Measurements from ENCODE around the gene HMGCL.
"Not testable (repeated sequence)": the region's sequence is repeated elsewhere in the genome, so short reads cannot be mapped to it uniquely, and the experiment has no call there.

HMGCL gene

GRCh38 chr1:23843644-23844043 lies 18.4 kb upstream of the HMGCL start:
- Mint-ChIP-seq H3K36me3 (peaks cover 22% of the 10 kb centered on the region), H3K27ac (no peak overlapping the region), H3K27me3 (no peaks in the 10 kb centered on the region), H3K4me1 (peaks cover 1% of the 10 kb centered on the region), H3K4me3 (no peak overlapping the region), H3K9me3 (no peaks in the 10 kb centered on the region)

- peaks cover 14% of the 10 kb centered on the region for H3K4me1 Mint-ChIP-seq
- peaks cover 2% of the 10 kb centered on the region for H3K27me3 Mint-ChIP-seq
- H3K4me3 Mint-ChIP-seq, result peak overlapping the region; percentile 81
- H3K27ac Mint-ChIP-seq, result peak overlapping the region; percentile 41
- no peaks in the 10 kb centered on the region for H3K9me3 Mint-ChIP-seq
- H3K36me3 Mint-ChIP-seq, result no peaks in the 10 kb centered on the region
Measured at GRCh38 chr1:23838401-23838866, 13.2 kb upstream of the HMGCL start.

- Mint-ChIP-seq H3K4me3 (peak overlapping the region; percentile 81), H3K27ac (peak overlapping the region; percentile 41), H3K4me1 (peaks cover 14% of the 10 kb centered on the region), H3K9me3 (no peaks in the 10 kb centered on the region), H3K36me3 (no peaks in the 10 kb centered on the region), H3K27me3 (peaks cover 2% of the 10 kb centered on the region)
Measured at GRCh38 chr1:23837908-23838307, 12.7 kb upstream of the HMGCL start.

DNA sequence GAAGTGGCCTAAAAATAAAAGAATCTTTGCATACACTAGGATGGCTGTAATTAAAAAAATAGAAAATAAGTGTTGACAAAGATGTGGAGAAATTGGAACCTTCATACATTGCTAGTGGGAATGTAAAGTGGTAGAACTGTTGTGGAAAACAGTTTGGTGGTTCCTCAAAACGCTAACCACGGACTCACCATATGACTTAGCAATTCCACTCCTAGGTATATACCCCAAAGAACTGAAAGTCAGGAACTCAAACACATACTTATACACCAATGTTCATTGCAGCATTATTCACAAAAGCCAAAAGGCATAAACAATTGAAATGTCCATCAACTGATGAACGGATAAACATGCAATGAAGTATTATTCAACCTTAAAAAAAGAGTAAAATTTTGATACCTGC lies 10.8 kb upstream of the HMGCL start:
- peaks cover 14% of the 10 kb centered on the region for H3K4me1 Mint-ChIP-seq
- no peaks in the 10 kb centered on the region for H3K36me3 Mint-ChIP-seq
- no peaks in the 10 kb centered on the region for H3K9me3 Mint-ChIP-seq
- H3K27me3 Mint-ChIP-seq, result peaks cover 2% of the 10 kb centered on the region
- H3K27ac Mint-ChIP-seq, result no peak overlapping the region
- no peak overlapping the region for H3K4me3 Mint-ChIP-seq

- not testable (repeated sequence) for H3K27me3 Mint-ChIP-seq, H3K27ac Mint-ChIP-seq, H3K4me3 Mint-ChIP-seq, H3K36me3 Mint-ChIP-seq, H3K9me3 Mint-ChIP-seq
- H3K4me1 Mint-ChIP-seq, result peaks cover 14% of the 10 kb centered on the region
Measured at GRCh38 chr1:23834156-23834555, 8.9 kb upstream of the HMGCL start.

- Mint-ChIP-seq H3K4me1 (peaks cover 12% of the 10 kb centered on the region), H3K9me3 (no peaks in the 10 kb centered on the region), H3K27me3 (no peaks in the 10 kb centered on the region), H3K4me3 (no peak overlapping the region), H3K27ac (no peak overlapping the region), H3K36me3 (no peaks in the 10 kb centered on the region)
Measured at GRCh38 chr1:23827717-23828116, 2.5 kb upstream of the HMGCL start.

DNA sequence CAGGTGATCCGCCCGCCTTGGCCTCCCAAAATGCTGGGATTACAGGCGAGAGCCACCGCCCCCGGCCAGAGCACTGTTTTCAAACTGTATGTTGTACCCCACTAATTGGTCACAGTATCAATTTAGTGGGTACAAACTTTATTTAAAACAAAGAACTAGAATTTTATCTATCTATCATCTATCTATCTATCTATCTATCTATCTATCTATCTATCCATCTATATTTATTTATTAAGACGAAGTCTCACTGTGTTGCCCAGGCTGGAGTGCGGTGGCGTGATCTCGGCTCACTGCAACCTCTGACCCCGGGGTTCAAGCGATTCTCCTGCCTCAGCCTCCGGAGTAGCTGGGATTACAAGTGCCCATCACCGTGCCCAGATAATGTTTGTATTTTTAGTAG lies 1.4 kb upstream of the HMGCL start:
- H3K36me3 Mint-ChIP-seq, H3K9me3 Mint-ChIP-seq, H3K27me3 Mint-ChIP-seq, H3K27ac Mint-ChIP-seq, H3K4me3 Mint-ChIP-seq: not testable (repeated sequence)
- peaks cover 16% of the 10 kb centered on the region for H3K4me1 Mint-ChIP-seq

GRCh38 chr1:23825762-23826522 lies 713 bp upstream of the HMGCL start:
- Mint-ChIP-seq H3K27me3 (no peaks in the 10 kb centered on the region), H3K9me3 (no peaks in the 10 kb centered on the region), H3K4me3 (peak overlapping the region; percentile 94), H3K27ac (peak overlapping the region; percentile 96), H3K4me1 (peaks cover 16% of the 10 kb centered on the region), H3K36me3 (no peaks in the 10 kb centered on the region)

DNA sequence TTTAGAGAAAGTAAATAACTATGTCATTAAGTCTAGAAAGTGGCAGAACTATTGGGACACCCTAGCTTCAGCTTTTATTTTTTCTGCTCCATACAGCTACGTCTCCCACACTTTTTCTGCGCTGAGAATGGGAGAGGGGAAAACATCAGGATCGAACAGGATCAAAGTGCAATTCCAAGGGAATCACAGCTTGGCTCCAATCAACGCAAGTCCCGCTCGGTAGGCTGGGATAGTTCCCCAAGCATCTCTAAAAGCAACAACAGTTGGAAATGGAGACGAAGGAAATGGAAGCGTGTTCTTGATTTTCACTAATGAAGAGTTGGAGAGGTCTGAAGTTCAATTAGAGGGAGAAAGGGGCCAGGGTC lies 536 bp downstream of the HMGCL start:
- peaks cover 16% of the 10 kb centered on the region for H3K4me1 Mint-ChIP-seq
- peak overlapping the region; percentile 96 for H3K27ac Mint-ChIP-seq
- no peaks in the 10 kb centered on the region for H3K36me3 Mint-ChIP-seq
- peak overlapping the region; percentile 94 for H3K4me3 Mint-ChIP-seq
- no peaks in the 10 kb centered on the region for H3K9me3 Mint-ChIP-seq
- H3K27me3 Mint-ChIP-seq, result no peaks in the 10 kb centered on the region

- Mint-ChIP-seq H3K36me3 (no peaks in the 10 kb centered on the region), H3K27ac (peak overlapping the region; percentile 78)
Measured at GRCh38 chr1:23823767-23824166, 1.5 kb downstream of the HMGCL start.

GRCh38 chr1:23817633-23818032 lies 7.6 kb downstream of the HMGCL start:
- H3K27ac Mint-ChIP-seq, result no peak overlapping the region
- H3K9me3 Mint-ChIP-seq, result no peaks in the 10 kb centered on the region
- H3K27me3 Mint-ChIP-seq, result no peaks in the 10 kb centered on the region
- H3K4me1 Mint-ChIP-seq, result peaks cover 4% of the 10 kb centered on the region
- no peaks in the 10 kb centered on the region for H3K36me3 Mint-ChIP-seq
- no peak overlapping the region for H3K4me3 Mint-ChIP-seq

More at GRCh38 chr1:23823767-23824166, 1.5 kb downstream of the HMGCL start:
- H3K27me3 Mint-ChIP-seq, result no peaks in the 10 kb centered on the region
- H3K4me3 Mint-ChIP-seq, result peak overlapping the region; percentile 94
- peaks cover 16% of the 10 kb centered on the region for H3K4me1 Mint-ChIP-seq
- H3K9me3 Mint-ChIP-seq, result no peaks in the 10 kb centered on the region

GRCh38 chr1:23816906-23817305 lies 8.3 kb downstream of the HMGCL start:
- Mint-ChIP-seq H3K27ac (no peak overlapping the region), H3K4me3 (no peak overlapping the region), H3K9me3 (no peaks in the 10 kb centered on the region), H3K4me1 (peaks cover 2% of the 10 kb centered on the region), H3K36me3 (no peaks in the 10 kb centered on the region), H3K27me3 (no peaks in the 10 kb centered on the region)

GRCh38 chr1:23816361-23816760 lies 8.9 kb downstream of the HMGCL start:
- Mint-ChIP-seq H3K27ac (no peak overlapping the region), H3K4me1 (no peaks in the 10 kb centered on the region), H3K9me3 (no peaks in the 10 kb centered on the region), H3K36me3 (no peaks in the 10 kb centered on the region), H3K4me3 (no peak overlapping the region), H3K27me3 (no peaks in the 10 kb centered on the region)

DNA sequence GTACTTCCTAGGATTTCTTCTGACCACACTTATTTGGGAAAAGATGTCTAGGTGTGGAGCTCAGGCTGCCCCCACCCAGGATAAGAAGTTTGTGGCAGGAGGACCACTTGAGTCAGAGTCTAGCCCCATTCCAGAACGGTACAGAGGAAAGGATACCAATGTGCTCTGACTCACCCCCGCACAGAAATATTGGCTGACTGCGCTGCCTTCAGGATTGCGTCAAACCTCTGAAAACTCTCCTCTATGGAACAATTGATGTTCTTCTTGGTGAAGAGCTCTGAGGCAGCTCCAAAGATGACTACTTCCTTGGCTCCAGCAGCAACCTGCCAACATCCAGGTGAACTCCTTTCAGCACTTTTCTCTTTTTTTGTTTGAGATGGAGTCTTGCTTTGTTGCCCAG lies 11.2 kb downstream of the HMGCL start:
- Mint-ChIP-seq H3K27me3 (no peaks in the 10 kb centered on the region), H3K36me3 (no peaks in the 10 kb centered on the region), H3K9me3 (no peaks in the 10 kb centered on the region), H3K4me3 (no peak overlapping the region), H3K27ac (no peak overlapping the region), H3K4me1 (peaks cover 13% of the 10 kb centered on the region)

DNA sequence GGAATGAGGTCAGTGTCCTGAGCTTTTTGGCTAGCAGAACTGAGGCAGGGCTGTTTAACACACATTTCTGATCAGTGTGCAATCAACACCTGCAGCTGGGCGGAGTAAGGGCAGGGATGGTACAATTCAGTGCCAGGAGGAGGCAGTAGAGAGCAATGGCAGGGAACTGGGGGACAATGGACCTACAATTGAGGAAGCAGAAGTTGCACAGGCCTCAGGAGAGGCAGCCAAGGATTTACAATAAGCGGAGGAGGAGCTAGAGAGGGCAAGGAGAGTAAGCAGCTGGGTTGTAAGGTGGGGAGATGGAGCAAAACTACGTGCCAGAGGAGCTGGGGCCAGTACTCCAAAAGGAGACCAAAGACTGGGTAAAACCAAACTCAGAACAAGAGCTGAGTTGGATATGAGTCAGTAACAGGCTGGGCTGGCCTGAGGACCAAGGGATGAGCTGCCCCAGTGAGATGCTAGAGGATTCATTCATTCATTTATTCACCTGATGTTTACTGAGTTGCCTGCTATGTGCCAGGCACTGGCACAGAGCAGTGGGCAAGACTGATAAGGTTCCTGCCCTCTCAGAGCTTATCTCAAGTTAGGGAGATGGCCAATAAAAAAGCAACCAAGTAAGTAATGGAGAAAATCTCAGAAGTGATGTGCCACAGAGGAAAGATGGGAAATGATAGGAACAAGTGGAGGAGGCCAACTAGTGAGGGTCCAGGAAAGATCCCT lies 14.2 kb downstream of the HMGCL start:
- H3K27me3 Mint-ChIP-seq, result no peaks in the 10 kb centered on the region
- H3K36me3 Mint-ChIP-seq, result no peaks in the 10 kb centered on the region
- H3K9me3 Mint-ChIP-seq, result no peaks in the 10 kb centered on the region
- H3K27ac Mint-ChIP-seq, result no peak overlapping the region
- no peak overlapping the region for H3K4me3 Mint-ChIP-seq
- H3K4me1 Mint-ChIP-seq, result peaks cover 13% of the 10 kb centered on the region

- no peaks in the 10 kb centered on the region for H3K9me3 Mint-ChIP-seq
- no peak overlapping the region for H3K27ac Mint-ChIP-seq
- no peak overlapping the region for H3K4me3 Mint-ChIP-seq
- no peaks in the 10 kb centered on the region for H3K36me3 Mint-ChIP-seq
- H3K27me3 Mint-ChIP-seq, result no peaks in the 10 kb centered on the region
- peaks cover 13% of the 10 kb centered on the region for H3K4me1 Mint-ChIP-seq
Measured at GRCh38 chr1:23809751-23810171, 15.5 kb downstream of the HMGCL start.

Measured in activated naive CD4-positive, alpha-beta T cell treated with anti-CD3 and anti-CD28 coated beads, Interleukin-2, amount 50 U/mL, for 24 hours (primary cell).